Endodermal cell (in vitro differentiated cells): ENCODE data around the gene PPP1R15A. TPM values are rescaled to one million over a fixed set of nuclear protein-coding genes. Genes with fewer than 3 reads are reported as not detected.

Experiments
- DNase-seq: peaks from one replicate; pipeline ENCODE4 v3.0.0-alpha.2; 2017
- H3K27ac ChIP-seq: 2 replicates; pipeline ENCODE4 v1.5.1; 2013; ENCODE audit warnings: mild to moderate bottlenecking, low read depth, low read length, moderate library complexity
- H3K27me3 ChIP-seq: 2 replicates; pipeline ENCODE4 v1.6.1; 2013; ENCODE audit warnings: mild to moderate bottlenecking, low read length, moderate library complexity; ENCODE audit not compliant: insufficient read depth, control insufficient read depth, poor library complexity, severe bottlenecking
- H3K36me3 ChIP-seq: 2 replicates; pipeline ENCODE4 v1.7.0; 2013; ENCODE audit warnings: mild to moderate bottlenecking, low read length, moderate library complexity; ENCODE audit not compliant: control insufficient read depth, insufficient read depth
- H3K4me1 ChIP-seq: one replicate; pipeline ENCODE4 v1.7.0; 2013; ENCODE audit warnings: low read length; ENCODE audit not compliant: control insufficient read depth, insufficient read depth
- H3K4me3 ChIP-seq: 2 replicates; pipeline ENCODE4 v1.5.1; 2013; ENCODE audit warnings: mild to moderate bottlenecking, low read length, moderate library complexity
- H3K9ac ChIP-seq: 2 replicates; pipeline ENCODE4 v1.6.1; 2013; ENCODE audit warnings: mild to moderate bottlenecking, low read length, moderate library complexity; ENCODE audit not compliant: poor library complexity, severe bottlenecking; ENCODE audit errors: extremely low read depth
- H3K9me3 ChIP-seq: 2 replicates; pipeline ENCODE4 v1.6.1; 2013; ENCODE audit warnings: mild to moderate bottlenecking, low read length, moderate library complexity; ENCODE audit not compliant: control insufficient read depth
- H3K27ac Mint-ChIP-seq: 2 replicates; pipeline ENCODE4 v1.8.0; 2020; ENCODE audit warnings: mixed read lengths
- H3K27me3 Mint-ChIP-seq: 2 replicates; pipeline ENCODE4 v1.8.0; 2021; ENCODE audit warnings: mild to moderate bottlenecking, mixed read lengths; ENCODE audit not compliant: insufficient read depth
- H3K36me3 Mint-ChIP-seq: 2 replicates; pipeline ENCODE4 v1.8.0; 2020; ENCODE audit warnings: low read depth, mixed read lengths
- H3K4me1 Mint-ChIP-seq: 2 replicates; pipeline ENCODE4 v1.8.0; 2020; ENCODE audit warnings: mixed read lengths
- H3K4me3 Mint-ChIP-seq: 2 replicates; pipeline ENCODE4 v1.8.0; 2020; ENCODE audit warnings: mild to moderate bottlenecking, moderate library complexity, mixed read lengths
- H3K9me3 Mint-ChIP-seq: 2 replicates; pipeline ENCODE4 v1.8.0; 2020; ENCODE audit warnings: mild to moderate bottlenecking, mixed read lengths
- WGBS, 2 experiments: methylation state at CpG; one replicate each; pipeline versions ENCODE4 v1.1.5 to v1.1.7; 2013; ENCODE audit warnings: missing lambda C conversion rate in 2 of 2, mixed read lengths in 1 of 2; ENCODE audit not compliant: insufficient coverage in 1 of 2, insufficient read length in 1 of 2; 5-methylcytosine and 5-hydroxymethylcytosine counted together
- total RNA-seq, 2 donors: library from RNA; stranded (reverse); fragmentation: NEBNext Ultra II Directional in 1 of 2; extraction: Animal tissue kit (Norgen Biotek cat#: 25700) in 1 of 2; gene quantifications; 2 replicates in 1 of 2; 3 replicates in 1 of 2; pipeline ENCODE4 v1.2.1, GENCODE V29; 2021
- TF ChIP-seq, protein P1 (sequence below): fragments of 200-600 bp; sonication (generic); conservative IDR thresholded peaks from 2 replicates; pipeline ENCODE4 v1.5.0; 2021; ENCODE audit warnings: antibody characterized with exemption, mild to moderate bottlenecking

The PPP1R15A gene
- total RNA-seq, 2 donors from 2014 or later = 41.5 to 45.0 TPM

DNA sequence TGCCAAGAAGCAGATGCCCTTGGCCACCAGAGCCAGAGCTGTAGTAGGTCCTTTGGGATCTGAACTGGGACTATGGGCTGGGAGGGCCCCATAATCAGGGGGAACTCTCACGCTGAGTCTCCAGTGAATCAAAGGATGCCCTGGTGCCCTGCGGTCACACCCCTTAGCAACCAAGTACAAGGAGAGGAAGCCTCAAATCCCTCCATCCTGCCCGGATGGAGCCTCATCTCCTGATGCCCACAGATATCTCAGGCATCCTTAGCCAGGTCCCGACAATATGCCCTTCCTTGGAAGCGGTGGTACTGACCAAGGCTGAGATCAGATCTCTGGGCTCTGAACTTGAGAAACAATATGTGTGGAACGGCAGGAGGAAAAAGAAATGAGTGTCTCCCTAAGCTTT, 5.5 kb upstream of the PPP1R15A start:
- H3K36me3 ChIP-seq = no peaks in the 10 kb centered on the region
- no peak overlapping the region for H3K27ac Mint-ChIP-seq
- H3K9me3 Mint-ChIP-seq = no peaks in the 10 kb centered on the region
- no peaks in the 10 kb centered on the region for H3K36me3 Mint-ChIP-seq
- peaks cover 16% of the 10 kb centered on the region for H3K4me1 Mint-ChIP-seq
- peak overlapping the region; percentile 73 for H3K27ac ChIP-seq
- no peaks in the 10 kb centered on the region for H3K27me3 Mint-ChIP-seq
- no peak overlapping the region for H3K9ac ChIP-seq
- H3K4me3 Mint-ChIP-seq = no peak overlapping the region
- H3K27me3 ChIP-seq = no peaks in the 10 kb centered on the region
- no peaks in the 10 kb centered on the region for H3K4me1 ChIP-seq
- H3K9me3 ChIP-seq = no peaks in the 10 kb centered on the region
- 85 to 93% methylated on average over 2 to 6 of the region's 6 CpGs for WGBS, 2 experiments
- no peak overlapping the region for H3K4me3 ChIP-seq
- no peak for DNase-seq
- TF ChIP-seq, protein P1, sequence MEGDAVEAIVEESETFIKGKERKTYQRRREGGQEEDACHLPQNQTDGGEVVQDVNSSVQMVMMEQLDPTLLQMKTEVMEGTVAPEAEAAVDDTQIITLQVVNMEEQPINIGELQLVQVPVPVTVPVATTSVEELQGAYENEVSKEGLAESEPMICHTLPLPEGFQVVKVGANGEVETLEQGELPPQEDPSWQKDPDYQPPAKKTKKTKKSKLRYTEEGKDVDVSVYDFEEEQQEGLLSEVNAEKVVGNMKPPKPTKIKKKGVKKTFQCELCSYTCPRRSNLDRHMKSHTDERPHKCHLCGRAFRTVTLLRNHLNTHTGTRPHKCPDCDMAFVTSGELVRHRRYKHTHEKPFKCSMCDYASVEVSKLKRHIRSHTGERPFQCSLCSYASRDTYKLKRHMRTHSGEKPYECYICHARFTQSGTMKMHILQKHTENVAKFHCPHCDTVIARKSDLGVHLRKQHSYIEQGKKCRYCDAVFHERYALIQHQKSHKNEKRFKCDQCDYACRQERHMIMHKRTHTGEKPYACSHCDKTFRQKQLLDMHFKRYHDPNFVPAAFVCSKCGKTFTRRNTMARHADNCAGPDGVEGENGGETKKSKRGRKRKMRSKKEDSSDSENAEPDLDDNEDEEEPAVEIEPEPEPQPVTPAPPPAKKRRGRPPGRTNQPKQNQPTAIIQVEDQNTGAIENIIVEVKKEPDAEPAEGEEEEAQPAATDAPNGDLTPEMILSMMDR = no peak

GRCh38 chr19:48867123-48867745, 5.0 kb upstream of the PPP1R15A start:
- H3K36me3 Mint-ChIP-seq = no peaks in the 10 kb centered on the region
- Histone ChIP-seq H3K36me3 (no peaks in the 10 kb centered on the region), H3K9ac (no peak overlapping the region), H3K9me3 (no peaks in the 10 kb centered on the region), H3K27me3 (no peaks in the 10 kb centered on the region), H3K4me3 (no peak overlapping the region), H3K27ac (peak overlapping the region; percentile 73), H3K4me1 (no peaks in the 10 kb centered on the region)
- DNase-seq = no peak
- H3K4me1 Mint-ChIP-seq = peaks cover 16% of the 10 kb centered on the region
- no peaks in the 10 kb centered on the region for H3K9me3 Mint-ChIP-seq
- no peak overlapping the region for H3K4me3 Mint-ChIP-seq
- H3K27ac Mint-ChIP-seq = no peak overlapping the region
- TF ChIP-seq, protein P1 = no peak
- 91 to 93% methylated on average over 11 to 14 of the region's 14 CpGs for WGBS, 2 experiments
- no peaks in the 10 kb centered on the region for H3K27me3 Mint-ChIP-seq

GRCh38 chr19:48867746-48868113, 4.5 kb upstream of the PPP1R15A start:
- H3K27me3 Mint-ChIP-seq = no peaks in the 10 kb centered on the region
- no peak overlapping the region for H3K9ac ChIP-seq

More at GRCh38 chr19:48867746-48868113, 4.5 kb upstream of the PPP1R15A start:
- H3K4me1 Mint-ChIP-seq = peaks cover 16% of the 10 kb centered on the region
- Histone ChIP-seq H3K27me3 (no peaks in the 10 kb centered on the region), H3K4me1 (no peaks in the 10 kb centered on the region), H3K9me3 (no peaks in the 10 kb centered on the region), H3K4me3 (no peak overlapping the region), H3K27ac (peak overlapping the region; percentile 75), H3K36me3 (no peaks in the 10 kb centered on the region)
- no peak overlapping the region for H3K27ac Mint-ChIP-seq
- H3K4me3 Mint-ChIP-seq = no peak overlapping the region
- H3K36me3 Mint-ChIP-seq = no peaks in the 10 kb centered on the region
- DNase-seq = no peak
- 78 to 86% methylated on average over 4 to 7 of the region's 7 CpGs for WGBS, 2 experiments
- TF ChIP-seq, protein P1 = no peak
- no peaks in the 10 kb centered on the region for H3K9me3 Mint-ChIP-seq
